Keratinocyte (primary cell): ENCODE measurements around the gene ACVR2B.

Experiments used
- CTCF ChIP-seq, 3 experiments: IDR thresholded peaks in 1 of 3; conservative IDR thresholded peaks in 1 of 3; optimal IDR thresholded peaks in 1 of 3; 2 replicates in 2 of 3; 3 replicates in 1 of 3; pipeline versions ENCODE3 to v1.5.1; 2011; ENCODE audit warnings: low read length in 3 of 3, mild to moderate bottlenecking in 3 of 3, moderate library complexity in 2 of 3, control low read depth in 1 of 3, inconsistent platforms in 1 of 3; ENCODE audit not compliant: insufficient read depth in 2 of 3; ENCODE audit errors: extremely low read depth in 1 of 3
- EZH2 ChIP-seq: IDR thresholded peaks from one replicate; pipeline ENCODE4 v1.6.1; 2012; ENCODE audit warnings: inconsistent platforms, mild to moderate bottlenecking, low read length, moderate library complexity

DNA sequence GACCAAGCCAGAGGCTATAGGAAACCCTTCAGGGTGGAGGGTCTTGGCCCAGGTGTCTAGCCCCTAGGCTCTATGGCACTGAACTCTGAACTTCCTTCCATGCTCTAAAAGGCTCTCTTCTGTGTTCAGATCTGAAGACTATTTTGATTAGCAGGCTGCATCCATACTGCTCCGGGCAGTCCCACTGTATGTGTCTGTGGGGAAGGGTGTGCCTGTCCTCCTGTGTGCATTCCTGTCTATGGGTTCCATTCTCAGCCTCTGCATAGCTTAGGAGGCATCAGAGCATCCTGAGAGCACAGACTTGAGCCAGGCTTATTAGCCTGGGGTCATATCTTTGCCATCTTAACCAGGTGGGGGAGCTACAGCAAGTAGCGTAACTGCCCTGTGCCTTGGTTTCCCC, 80.5 kb downstream of the ACVR2B start:
- TF ChIP-seq CTCF (optimal IDR thresholded peaks at IDR 0.05 in 1 of 3, IDR thresholded peaks at IDR 0.05 in 1 of 3, conservative IDR thresholded peaks at IDR 0.05 in 1 of 3; ENCODE audit: extremely low read depth in 1 of 3, insufficient read depth in 2 of 3, low read length in 3 of 3) (no peak), EZH2 (no peak)
